Loucy (cell line): ENCODE measurements around the gene PLD2.

Experiments
- H2AFZ ChIP-seq: fragments of 200-600 bp; sonication (generic); 2 replicates; pipeline ENCODE4 v1.6.0; 2016; ENCODE audit warnings: antibody characterized with exemption, mild to moderate bottlenecking, low read length, moderate library complexity
- H3F3A ChIP-seq: fragments of 200-600 bp; 2 replicates; pipeline ENCODE4 v1.6.0; 2016; ENCODE audit warnings: antibody characterized with exemption, low read depth, mild to moderate bottlenecking
- H3K27me3 ChIP-seq: fragments of 200-600 bp; sonication (generic); 2 replicates; pipeline ENCODE4 v1.6.1; 2014; ENCODE audit warnings: low read length, mild to moderate bottlenecking; ENCODE audit not compliant: insufficient read depth, poor library complexity, severe bottlenecking
- H3K36me3 ChIP-seq: fragments of 200-600 bp; sonication (generic); 2 replicates; pipeline ENCODE4 v1.6.1; 2016; ENCODE audit warnings: low read length; ENCODE audit not compliant: insufficient read depth
- H3K4me1 ChIP-seq: fragments of 200-600 bp; sonication (generic); 2 replicates; pipeline ENCODE4 v1.5.1; 2014; ENCODE audit warnings: low read length, mild to moderate bottlenecking; ENCODE audit not compliant: insufficient read depth, poor library complexity, severe bottlenecking
- H3K4me2 ChIP-seq: fragments of 200-600 bp; sonication (generic); 2 replicates; pipeline ENCODE4 v1.6.0; 2014; ENCODE audit warnings: antibody characterized with exemption, low read length, low read depth, mild to moderate bottlenecking; ENCODE audit not compliant: poor library complexity, severe bottlenecking
- H3K4me3 ChIP-seq: fragments of 200-600 bp; sonication (generic); 2 replicates; pipeline ENCODE4 v1.5.1; 2014; ENCODE audit warnings: low read length, mild to moderate bottlenecking, mixed read lengths; ENCODE audit not compliant: poor library complexity, severe bottlenecking
- H3K79me2 ChIP-seq: fragments of 200-600 bp; sonication (generic); 2 replicates; pipeline ENCODE4 v1.6.1; 2014; ENCODE audit warnings: low read length; ENCODE audit not compliant: insufficient read depth
- H3K9ac ChIP-seq: fragments of 200-600 bp; sonication (generic); 2 replicates; pipeline ENCODE4 v1.6.0; 2014; ENCODE audit warnings: mild to moderate bottlenecking, low read depth, low read length, moderate library complexity; ENCODE audit not compliant: poor library complexity, severe bottlenecking
- H3K9me2 ChIP-seq: fragments of 200-600 bp; sonication (generic); replicated peaks from 2 replicates; pipeline ENCODE4 v1.6.1; 2016; ENCODE audit warnings: low read depth, low read length, mixed read lengths
- H3K9me3 ChIP-seq: fragments of 200-600 bp; sonication (generic); 2 replicates; pipeline ENCODE4 v1.6.1; 2014; ENCODE audit warnings: mild to moderate bottlenecking, antibody characterized with exemption, low read length, low read depth; ENCODE audit not compliant: insufficient read depth
- H4K20me1 ChIP-seq: fragments of 200-600 bp; sonication (generic); 2 replicates; pipeline ENCODE4 v1.6.0; 2014; ENCODE audit warnings: antibody characterized with exemption, low read length, mild to moderate bottlenecking; ENCODE audit not compliant: insufficient read depth, poor library complexity, severe bottlenecking
- CTCF ChIP-seq: fragments of 200-600 bp; sonication (generic); conservative IDR thresholded peaks from 2 replicates; pipeline ENCODE4 v1.5.1; 2014; ENCODE audit warnings: mild to moderate bottlenecking, antibody characterized with exemption, low read length
- EZH2phosphoT487 ChIP-seq: fragments of 200-600 bp; IDR thresholded peaks from 2 replicates; pipeline ENCODE4 v1.6.1; 2018; ENCODE audit warnings: antibody characterized with exemption, mild to moderate bottlenecking, moderate library complexity, borderline replicate concordance

PLD2 gene

GRCh38 chr17:4846635-4847390 is 39.9 kb downstream of the PLD2 start:
- Histone ChIP-seq H3K9ac (no peak overlapping the region), H4K20me1 (peaks cover 30% of the 10 kb centered on the region), H2AFZ (no peak overlapping the region), H3K27me3 (no peaks in the 10 kb centered on the region), H3K9me3 (no peaks in the 10 kb centered on the region), H3K36me3 (no peaks in the 10 kb centered on the region), H3K79me2 (peaks cover 3% of the 10 kb centered on the region; the same call in 1 of the 2 replicates), H3K9me2 (no peaks in the 10 kb centered on the region), H3K4me2 (no peak overlapping the region), H3K4me3 (no peak overlapping the region), H3K4me1 (no peaks in the 10 kb centered on the region), H3F3A (no peaks in the 10 kb centered on the region)
- TF ChIP-seq EZH2phosphoT487 (no peak), CTCF (no peak)

GRCh38 chr17:4849011-4849536 is 42.1 kb downstream of the PLD2 start:
- Histone ChIP-seq H3K4me2 (no peak overlapping the region), H2AFZ (no peak overlapping the region), H3K36me3 (no peaks in the 10 kb centered on the region), H4K20me1 (peaks cover 48% of the 10 kb centered on the region), H3K79me2 (peaks cover 5% of the 10 kb centered on the region; the same call in 1 of the 2 replicates), H3K4me1 (no peaks in the 10 kb centered on the region), H3K4me3 (no peak overlapping the region), H3K9me2 (no peaks in the 10 kb centered on the region), H3K27me3 (no peaks in the 10 kb centered on the region), H3F3A (no peaks in the 10 kb centered on the region), H3K9me3 (no peaks in the 10 kb centered on the region), H3K9ac (no peak overlapping the region)
- TF ChIP-seq CTCF: no peak
- no peak for TF ChIP-seq EZH2phosphoT487

GRCh38 chr17:4850246-4850645 is 43.3 kb downstream of the PLD2 start:
- H3F3A ChIP-seq: no peaks in the 10 kb centered on the region
- no peak overlapping the region for H3K4me2 ChIP-seq
- no peaks in the 10 kb centered on the region for H3K27me3 ChIP-seq
- H3K4me3 ChIP-seq: no peak overlapping the region
- no peaks in the 10 kb centered on the region for H3K9me2 ChIP-seq
- H3K79me2 ChIP-seq: peaks cover 6% of the 10 kb centered on the region; the same call in 1 of the 2 replicates
- TF ChIP-seq EZH2phosphoT487 (no peak), CTCF (no peak)
- no peak overlapping the region for H2AFZ ChIP-seq
- no peaks in the 10 kb centered on the region for H3K9me3 ChIP-seq
- peaks cover 54% of the 10 kb centered on the region for H4K20me1 ChIP-seq
- no peak overlapping the region for H3K9ac ChIP-seq
- H3K4me1 ChIP-seq: no peaks in the 10 kb centered on the region
- H3K36me3 ChIP-seq: no peaks in the 10 kb centered on the region
